Kidney (tissue), 14 donors: ENCODE measurements around the gene ZFP36L1. TPM values are rescaled to one million over a fixed set of nuclear protein-coding genes. Genes with fewer than 3 reads are reported as not detected.

Experiments
- DNase-seq, 5 donors: peaks; one replicate each; pipeline ENCODE4 v3.0.0-alpha.2; 2013 to 2020
- FAIRE-seq: peaks from 2 replicates; lab custom pipeline; 2012; peaks lifted over from hg19 to GRCh38; lab: Jason Lieb, UNC
- H3K27ac ChIP-seq, 2 donors: one replicate each; pipeline ENCODE4 v1.7.0; 2013; ENCODE audit warnings: low read depth in 2 of 2, low read length in 2 of 2, inconsistent platforms in 1 of 2
- H3K27me3 ChIP-seq: one replicate; pipeline ENCODE4 v1.7.1; 2013; ENCODE audit warnings: low read length, inconsistent platforms; ENCODE audit not compliant: control insufficient read depth, insufficient read depth
- H3K36me3 ChIP-seq, 3 donors: one replicate each; pipeline versions ENCODE4 v1.7.0 to v1.7.1; 2013; ENCODE audit warnings: low read length in 3 of 3, control low read depth in 1 of 3, inconsistent platforms in 1 of 3; ENCODE audit not compliant: insufficient read depth in 3 of 3, control insufficient read depth in 2 of 3
- H3K4me1 ChIP-seq, 3 donors: one replicate each; pipeline versions ENCODE4 v1.7.0 to v1.7.1; 2013; ENCODE audit warnings: low read length in 3 of 3, inconsistent platforms in 1 of 3, low read depth in 1 of 3; ENCODE audit not compliant: control insufficient read depth in 2 of 3, insufficient read depth in 2 of 3
- H3K4me3 ChIP-seq, 3 donors: one replicate each; pipeline versions ENCODE4 v1.7.0 to v1.8.1; 2013; ENCODE audit warnings: low read length in 3 of 3, control low read depth in 1 of 3, inconsistent platforms in 1 of 3
- H3K9ac ChIP-seq, 3 donors: one replicate each; pipeline versions ENCODE4 v1.7.0 to v1.7.1; 2013; ENCODE audit warnings: low read length in 3 of 3, control low read depth in 1 of 3, inconsistent platforms in 1 of 3
- H3K9me3 ChIP-seq, 3 donors: one replicate each; pipeline versions ENCODE4 v1.7.0 to v1.7.1; 2013; ENCODE audit warnings: low read length in 3 of 3, control low read depth in 1 of 3, inconsistent platforms in 1 of 3; ENCODE audit not compliant: control insufficient read depth in 2 of 3, insufficient read depth in 1 of 3
- CTCF ChIP-seq: IDR thresholded peaks from 3 replicates; pipeline ENCODE4 v1.5.1; 2012; ENCODE audit warnings: mild to moderate bottlenecking, moderate library complexity, borderline replicate concordance; ENCODE audit not compliant: insufficient read depth; ENCODE audit errors: extremely low read depth
- intact Hi-C: fragments of 100-400 bp; cut with DNase I; formaldehyde crosslinking; loops from one replicate; pipeline ENCODE4 v1.11.1; 2022
- polyA plus RNA-seq: library from polyadenylated mRNA; stranded (reverse); fragments of 350-450 nt; fragmentation: Illumina TruSeq; extraction: RNeasy Lipid Tissue Mini Kit (QIAGEN cat#74804); gene quantifications from one replicate; pipeline ENCODE4 v1.2.3, GENCODE V29; 2014; ENCODE audit warnings: low read depth, low replicate concordance; ENCODE audit not compliant: insufficient read depth
- total RNA-seq: library from RNA; stranded (reverse); fragmentation: NEBNext Ultra II Directional; extraction: Animal tissue kit (Norgen Biotek cat#: 25700); gene quantifications from one replicate; pipeline ENCODE4 v1.2.1, GENCODE V29; 2021
- donor health status: control.
- donor health status: control.
- donor health status: control.
- donor health status: control.
- donor health status: control.
- donor health status: DM: yes; HTN: yes; CAD: no.
- donor health status: Normal renal cell carcinoma (clear cell type).

Gene ZFP36L1
- total and polyA plus RNA-seq, 2 donors from 2014 or later, result 73.3 to 289 TPM

DNA sequence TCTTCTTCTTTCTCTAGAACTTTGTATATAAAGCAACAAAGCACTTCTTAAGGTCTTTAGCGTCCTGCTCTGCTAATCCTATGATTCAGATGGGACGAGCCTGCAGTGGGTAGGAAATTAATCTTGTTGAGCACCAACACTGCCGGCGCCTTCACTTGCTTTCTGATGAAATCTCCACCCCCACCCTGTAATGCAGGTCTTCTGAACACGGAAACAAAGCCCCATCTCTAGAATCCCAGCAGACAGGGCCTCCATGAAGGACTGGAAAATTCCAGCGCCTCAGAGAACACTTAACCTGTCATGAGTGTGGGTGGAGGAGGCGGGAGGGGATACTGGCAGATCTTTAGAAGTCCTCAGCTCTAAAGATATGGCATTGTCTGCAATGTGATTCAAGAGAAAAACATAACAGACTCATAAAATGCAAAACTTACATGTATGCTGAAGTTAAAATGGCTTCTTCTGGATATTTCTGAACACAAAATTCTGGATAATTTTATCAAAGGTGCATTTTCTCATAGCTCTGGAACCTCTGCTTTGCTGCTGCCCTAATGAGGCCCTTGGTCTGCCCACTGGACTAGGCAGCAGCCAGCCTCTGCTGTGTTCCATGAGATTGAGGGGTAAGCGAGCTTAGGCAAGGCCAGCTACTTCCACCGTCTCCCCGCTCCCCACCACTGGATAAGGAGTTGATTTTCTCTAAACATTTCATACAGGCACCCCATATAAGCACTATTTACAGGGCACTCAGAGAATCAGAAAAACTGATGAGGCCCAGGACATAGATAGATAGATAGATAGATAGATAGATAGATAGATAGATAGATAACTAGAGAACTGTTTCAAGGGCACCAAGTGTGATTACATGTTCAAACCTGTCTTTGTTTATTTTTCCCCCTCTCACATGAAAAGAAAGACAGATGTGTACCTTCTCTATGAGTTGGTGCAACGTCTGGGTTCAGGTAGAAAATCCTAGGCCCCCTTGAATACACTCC is 43.1 kb downstream of the ZFP36L1 start:
- Histone ChIP-seq H3K27me3 (no peaks in the 10 kb centered on the region), H3K36me3 (no peaks in the 10 kb centered on the region), H3K9me3 (no peaks in the 10 kb centered on the region), H3K27ac (no peak overlapping the region), H3K9ac (no peak overlapping the region), H3K4me1 (peaks cover 0 to 13% (median 8%) of the 10 kb centered on the region in 3 donors), H3K4me3 (no peak overlapping the region)
- FAIRE-seq (no peak), DNase-seq (peak in 1 of 5 donors; percentile 61)
- TF ChIP-seq CTCF, result no peak
- intact Hi-C loops, result no loop called here

DNA sequence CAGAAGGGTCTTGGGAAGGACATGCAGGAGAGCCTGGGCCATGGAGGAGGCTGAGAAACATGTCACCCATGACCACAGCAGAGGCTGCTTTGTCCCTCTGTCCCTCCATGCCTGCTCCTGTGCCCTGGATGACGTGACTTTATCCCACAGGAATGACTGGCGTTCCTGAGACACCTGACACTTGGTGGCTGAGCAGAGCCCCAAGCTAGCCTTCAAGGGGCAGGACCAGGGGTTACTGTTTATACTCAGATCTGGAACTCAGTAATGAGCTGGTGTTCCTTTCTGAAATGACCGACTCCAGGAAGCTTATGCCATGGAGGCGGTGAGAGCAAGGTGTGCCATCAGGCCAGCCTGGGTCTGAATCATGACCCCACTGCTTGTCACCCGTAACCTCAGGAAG is 44.2 kb downstream of the ZFP36L1 start:
- H3K27me3 ChIP-seq, result no peaks in the 10 kb centered on the region
- H3K9me3 ChIP-seq, result no peaks in the 10 kb centered on the region
- no peak overlapping the region for H3K9ac ChIP-seq
- H3K27ac ChIP-seq, result no peak overlapping the region
- intact Hi-C loops, result no loop called here
- H3K4me1 ChIP-seq, result peaks cover 0 to 13% (median 8%) of the 10 kb centered on the region in 3 donors
- no peak for TF ChIP-seq CTCF
- FAIRE-seq (no peak), DNase-seq (no peak)
- H3K4me3 ChIP-seq, result no peak overlapping the region
- no peaks in the 10 kb centered on the region for H3K36me3 ChIP-seq

GRCh38 chr14:68748260-68748659 is 44.6 kb downstream of the ZFP36L1 start:
- no peak for TF ChIP-seq CTCF
- no peaks in the 10 kb centered on the region for H3K36me3 ChIP-seq
- H3K4me1 ChIP-seq, result peaks cover 0 to 13% (median 8%) of the 10 kb centered on the region in 3 donors
- FAIRE-seq, result no peak
- H3K9me3 ChIP-seq, result no peaks in the 10 kb centered on the region
- no peak overlapping the region for H3K27ac ChIP-seq
- no peak overlapping the region for H3K4me3 ChIP-seq
- DNase-seq, result no peak
- intact Hi-C loops, result no loop called here
- no peak overlapping the region for H3K9ac ChIP-seq
- no peaks in the 10 kb centered on the region for H3K27me3 ChIP-seq
